ENCODE data around the gene DGKI.

DGKI gene

DNA sequence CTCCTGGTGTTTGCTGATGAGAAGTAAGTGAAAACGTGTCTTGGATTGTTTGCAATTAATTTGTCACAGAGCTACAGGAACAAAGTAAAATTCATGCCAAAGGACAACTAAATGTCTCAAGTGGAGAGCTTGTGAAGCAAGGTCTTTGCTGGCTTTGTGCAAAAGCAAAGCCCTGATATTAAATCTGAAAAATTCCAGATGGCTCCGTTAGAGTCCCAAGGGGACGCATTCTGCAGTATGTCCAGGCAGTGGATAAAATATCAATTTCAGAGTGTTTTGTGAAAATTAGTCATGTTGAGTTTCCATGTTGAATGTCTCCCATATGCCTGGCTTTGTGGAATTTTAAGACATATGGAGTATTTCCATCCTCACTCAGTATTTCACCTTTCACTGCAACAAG, 400.7 kb downstream of the DGKI start:
- in situ Hi-C loops (cut with HindIII; ENCODE audit: low sequenced_read_pairs), result no loop called here

DNA sequence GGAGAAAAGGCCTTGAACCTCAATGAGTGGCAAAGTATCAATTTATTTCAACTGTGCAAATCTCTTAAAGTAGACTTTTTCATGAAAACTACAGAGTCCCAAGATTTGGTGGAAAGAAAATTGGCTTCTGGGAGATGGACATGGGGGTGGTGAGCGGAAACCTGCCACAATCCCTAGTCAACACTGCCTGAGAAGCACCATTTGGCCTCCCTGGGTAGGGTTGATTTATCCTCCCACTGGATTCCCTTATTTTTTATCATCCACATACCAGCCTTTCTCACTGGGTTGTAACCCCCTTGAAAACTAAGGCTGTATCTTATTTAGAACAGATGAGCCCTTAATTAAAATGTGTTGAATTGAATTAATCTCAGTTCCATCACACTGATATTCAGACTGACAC, 401.5 kb downstream of the DGKI start:
- in situ Hi-C loops (cut with HindIII; ENCODE audit: low sequenced_read_pairs), result no loop called here

DNA sequence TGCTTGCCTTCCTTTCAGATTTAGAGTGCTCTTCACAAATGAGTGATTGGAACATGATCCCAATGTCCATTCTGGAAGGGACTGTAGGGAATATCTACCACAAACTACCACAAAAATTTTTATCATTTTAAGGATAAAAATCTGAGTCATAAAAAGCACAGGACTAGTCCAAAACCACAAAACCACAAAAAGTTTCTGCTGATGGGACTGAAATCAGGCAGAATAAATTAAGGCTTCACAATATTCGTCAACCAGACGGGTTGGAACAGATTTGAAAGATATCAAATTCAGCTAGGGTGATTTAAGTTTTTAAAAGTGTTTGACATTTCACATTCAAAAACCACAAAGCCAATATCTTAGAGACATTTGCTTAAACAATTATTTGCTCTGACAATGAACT, 403.2 kb downstream of the DGKI start:
- in situ Hi-C loops (cut with HindIII; ENCODE audit: low sequenced_read_pairs), result no loop called here

DNA sequence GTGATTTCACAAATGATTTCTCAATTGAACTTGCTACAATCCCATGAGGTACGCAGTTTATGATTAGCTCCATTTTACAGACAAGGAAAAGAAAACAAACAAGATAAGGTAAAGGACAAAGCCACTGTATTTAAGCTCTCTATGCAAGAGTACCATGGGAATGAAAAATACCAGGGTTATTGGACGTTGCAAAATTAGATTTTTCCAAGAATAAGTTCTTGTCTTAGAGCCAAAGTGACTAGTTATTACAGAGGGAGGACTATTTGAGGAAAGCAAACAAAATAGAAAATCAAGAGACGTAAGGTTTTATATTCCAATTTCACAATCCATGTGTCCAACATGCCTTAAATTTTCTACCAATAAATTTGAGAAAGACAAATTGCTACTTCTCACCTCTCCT, 405.3 kb downstream of the DGKI start:
- in situ Hi-C loops (cut with HindIII; ENCODE audit: low sequenced_read_pairs), result no loop called here

DNA sequence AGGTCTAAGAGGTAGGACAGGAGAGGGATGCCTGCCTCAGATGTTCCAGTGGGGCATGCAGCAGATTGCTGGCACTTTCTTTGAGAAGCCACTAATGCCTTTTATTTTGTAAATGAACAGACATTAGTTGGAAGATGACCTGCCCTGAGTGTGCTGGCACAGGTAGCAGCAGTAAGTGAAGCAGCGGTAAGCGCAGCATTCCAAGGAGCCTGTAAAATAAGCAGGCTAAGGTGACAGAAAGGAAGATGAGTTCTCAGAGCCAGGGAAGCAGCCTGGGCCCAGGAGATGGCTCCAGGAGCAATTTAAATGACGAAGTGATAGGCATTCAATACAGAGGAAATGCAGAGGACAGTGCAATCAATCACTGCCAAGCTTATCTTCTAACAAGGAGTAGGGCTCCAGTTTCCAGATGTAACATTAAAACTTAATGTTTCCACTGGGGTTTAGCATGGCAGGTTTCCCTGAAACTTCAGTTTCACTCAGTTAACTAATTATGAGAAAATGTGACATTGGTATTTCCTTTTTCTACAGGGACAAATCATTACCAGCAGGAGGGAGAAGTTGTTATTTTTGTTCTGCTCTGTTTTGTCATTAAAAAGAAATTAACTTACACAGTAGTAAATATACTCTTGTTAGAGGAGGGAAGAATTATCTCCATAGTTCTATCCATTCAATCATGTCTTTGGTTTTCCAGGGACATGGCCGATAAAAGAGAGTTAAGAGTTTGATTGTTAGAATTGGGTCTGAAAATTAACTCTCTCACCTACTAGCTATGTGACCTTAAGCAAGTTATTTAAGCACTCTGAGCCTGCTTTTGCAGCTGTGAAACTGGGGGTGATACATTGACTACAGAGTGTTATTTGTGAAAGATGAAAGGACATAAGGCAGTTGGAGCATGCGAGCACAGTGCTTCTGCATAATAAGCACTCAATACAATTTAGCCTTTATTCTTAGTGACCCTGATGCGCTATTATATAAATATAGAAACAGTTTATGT, 406.6 kb downstream of the DGKI start:
- in situ Hi-C loops (cut with HindIII; ENCODE audit: low sequenced_read_pairs), result no loop called here

DNA sequence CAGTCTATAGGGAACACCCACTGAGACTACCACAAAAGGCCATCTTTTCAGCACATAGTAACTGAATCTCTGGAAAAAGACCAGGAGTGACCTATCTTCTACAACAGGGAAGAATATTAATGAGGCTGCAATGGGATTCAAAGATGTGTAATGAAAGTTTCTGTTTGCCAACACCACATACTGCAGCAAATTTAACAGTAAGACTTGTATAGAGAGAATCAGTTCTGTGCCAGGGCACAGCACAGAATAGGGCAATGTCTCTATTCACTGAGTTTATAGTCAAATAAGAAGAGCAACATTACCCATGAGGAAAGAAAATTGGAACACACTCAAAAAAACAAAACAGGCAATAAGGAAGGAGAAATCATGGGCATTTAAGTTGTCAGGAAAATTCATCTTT, 411.8 kb downstream of the DGKI start:
- in situ Hi-C loops (cut with HindIII; ENCODE audit: low sequenced_read_pairs), result no loop called here

DNA sequence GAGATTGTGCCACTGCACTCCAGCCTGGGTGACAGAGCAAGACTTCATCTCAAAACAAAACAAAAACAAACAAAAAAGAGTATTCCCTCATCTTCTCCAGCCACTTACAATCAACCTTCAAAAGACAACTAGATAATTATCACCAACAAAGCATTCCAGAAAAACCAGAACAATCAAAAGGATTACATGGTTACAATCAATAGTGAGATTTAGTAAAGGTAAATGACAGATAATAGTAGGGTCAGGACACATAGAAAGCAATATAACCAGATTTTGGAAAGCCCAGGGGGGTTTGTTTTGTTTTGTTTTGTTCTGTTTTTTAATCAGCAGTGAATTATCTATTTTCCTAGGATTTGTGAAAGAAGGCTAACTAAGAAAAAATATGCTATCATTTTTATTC, 412.2 kb downstream of the DGKI start:
- in situ Hi-C loops (cut with HindIII; ENCODE audit: low sequenced_read_pairs), result no loop called here

DNA sequence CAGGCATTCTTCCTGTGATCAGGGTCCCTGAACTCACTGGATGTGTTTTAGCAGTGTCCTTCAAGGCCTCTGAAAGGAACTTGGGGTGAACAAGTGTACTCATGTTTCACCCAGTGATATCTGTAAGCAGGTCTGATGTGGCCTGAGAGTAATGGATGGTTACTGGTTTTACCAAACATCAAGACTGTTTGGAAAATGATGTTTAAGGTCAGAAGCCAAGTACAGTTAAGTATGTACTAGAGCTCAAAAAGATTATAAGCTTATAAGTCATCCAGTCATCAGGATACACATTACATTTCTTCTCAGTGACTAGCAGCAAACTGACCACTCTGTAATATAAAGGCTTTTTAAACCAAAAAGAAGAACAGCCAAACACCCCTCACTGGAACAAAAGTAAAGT, 423.5 kb downstream of the DGKI start:
- in situ Hi-C loops (cut with HindIII; ENCODE audit: low sequenced_read_pairs), result no loop called here

DNA sequence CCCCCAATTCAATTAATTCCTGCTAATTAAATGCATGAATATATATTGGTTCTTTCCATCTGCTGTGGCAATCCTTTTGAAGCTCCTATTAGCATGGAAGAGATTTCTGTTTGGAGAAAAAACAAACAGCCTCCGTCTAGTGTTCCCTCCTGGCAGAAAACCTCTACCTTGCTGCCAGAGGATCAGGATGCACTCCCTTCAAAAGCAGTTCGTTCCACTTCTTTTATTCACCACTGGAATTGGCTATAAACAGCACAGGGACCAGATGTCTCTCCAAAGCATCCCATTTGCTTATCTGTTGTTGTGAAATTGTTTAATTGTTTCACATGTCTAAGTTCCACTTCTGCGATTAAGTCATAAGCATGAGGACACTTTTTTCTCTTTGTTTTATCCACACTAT, 425.4 kb downstream of the DGKI start:
- in situ Hi-C loops (cut with HindIII; ENCODE audit: low sequenced_read_pairs), result no loop called here

DNA sequence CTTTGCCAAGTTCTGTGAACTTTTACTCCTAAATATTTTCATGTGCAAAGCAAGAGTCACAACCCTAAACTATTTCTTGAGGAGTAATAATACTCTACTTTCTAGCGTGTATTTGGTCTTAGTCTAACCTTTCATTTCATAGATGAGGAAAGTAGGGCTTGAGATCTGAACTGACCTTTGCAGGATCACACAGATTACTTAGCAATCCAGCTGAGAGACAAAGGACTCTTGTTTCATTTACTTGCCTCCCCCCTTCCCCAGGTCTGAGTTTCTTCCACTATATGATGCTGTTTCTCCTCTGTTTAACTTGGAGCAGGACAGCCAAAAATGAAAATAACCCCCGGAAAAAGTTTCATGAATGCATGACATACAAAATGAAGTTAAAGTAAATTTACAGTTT, 427.9 kb downstream of the DGKI start:
- in situ Hi-C loops (cut with HindIII; ENCODE audit: low sequenced_read_pairs), result no loop called here

DNA sequence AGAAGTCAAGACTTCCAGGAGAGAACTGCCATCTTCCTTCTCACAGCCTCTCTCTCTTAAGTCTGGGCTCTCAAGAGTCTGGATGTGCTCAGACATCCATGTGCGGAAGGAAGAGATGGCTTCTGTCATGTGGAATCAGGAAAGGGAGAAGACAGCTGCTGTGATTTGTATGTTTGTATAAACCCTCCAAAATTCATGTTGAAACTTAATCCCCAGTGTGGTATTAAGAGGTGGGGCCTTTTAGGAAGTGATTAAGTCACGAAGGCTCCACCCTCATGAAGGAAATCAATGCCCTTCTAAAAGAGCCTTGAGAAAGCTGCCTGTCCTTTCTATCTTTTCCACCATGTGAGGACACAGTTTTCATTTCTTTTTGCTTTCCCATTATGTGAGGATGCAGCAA, 429.3 kb downstream of the DGKI start:
- in situ Hi-C loops (cut with HindIII; ENCODE audit: low sequenced_read_pairs), result no loop called here

DNA sequence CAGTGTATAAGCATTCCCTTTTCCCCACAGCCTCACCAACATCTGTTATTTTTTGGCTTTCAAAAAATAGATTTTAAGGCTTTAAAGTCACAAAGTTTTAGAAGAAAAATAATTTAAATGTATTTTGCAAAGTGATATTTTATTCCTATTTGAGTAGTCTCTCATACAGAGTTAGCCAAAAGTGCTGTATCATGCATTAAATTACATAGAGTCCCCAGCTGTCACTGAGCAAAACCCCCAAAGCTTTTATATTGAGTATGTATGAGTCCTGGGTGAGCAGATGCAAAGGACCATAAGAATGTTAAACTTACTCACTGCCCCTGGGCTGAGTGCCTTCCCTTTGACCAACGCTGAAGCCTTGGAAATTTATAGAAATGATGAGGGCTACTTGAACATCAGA, 432.9 kb downstream of the DGKI start:
- in situ Hi-C loops (cut with HindIII; ENCODE audit: low sequenced_read_pairs), result no loop called here

DNA sequence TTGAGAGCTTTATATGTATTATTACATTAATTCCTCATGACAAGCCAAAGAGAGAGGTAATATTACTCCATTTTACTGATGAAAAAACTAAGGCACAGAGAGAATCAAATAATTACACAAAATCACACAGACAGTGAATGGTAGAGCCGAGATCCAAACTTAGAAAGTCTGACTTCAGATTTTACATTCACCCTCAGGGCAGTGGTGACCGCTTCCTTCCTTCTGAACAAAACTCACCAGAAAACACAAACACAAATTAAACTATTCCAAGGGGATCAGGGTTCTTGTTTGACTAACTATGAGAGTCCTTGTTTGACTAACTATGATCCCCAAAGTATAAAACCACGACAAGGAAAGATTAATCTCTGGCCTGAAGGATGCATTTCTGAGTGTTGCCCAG, 435.3 kb downstream of the DGKI start:
- in situ Hi-C loops (cut with HindIII; ENCODE audit: low sequenced_read_pairs), result no loop called here

DNA sequence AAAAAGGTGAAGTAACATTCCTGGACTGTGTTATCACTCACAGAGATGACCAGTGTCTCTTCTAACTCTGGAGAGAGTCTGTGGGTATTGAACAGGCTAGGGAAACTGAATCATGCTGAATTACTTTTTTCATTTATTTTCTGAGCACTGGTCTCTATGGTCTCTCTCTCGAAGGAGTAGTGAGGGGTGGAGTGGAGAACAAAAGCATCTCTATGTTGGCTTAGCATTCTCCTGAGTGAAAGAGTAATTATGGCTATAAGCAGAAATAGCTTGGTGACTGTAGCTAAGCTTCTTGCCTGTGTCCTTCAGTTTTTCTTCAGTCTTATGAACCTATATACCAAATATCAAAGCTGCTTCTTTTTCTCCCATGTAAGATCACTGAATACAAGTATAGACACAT, 438.6 kb downstream of the DGKI start:
- in situ Hi-C loops (cut with HindIII; ENCODE audit: low sequenced_read_pairs), result no loop called here

DNA sequence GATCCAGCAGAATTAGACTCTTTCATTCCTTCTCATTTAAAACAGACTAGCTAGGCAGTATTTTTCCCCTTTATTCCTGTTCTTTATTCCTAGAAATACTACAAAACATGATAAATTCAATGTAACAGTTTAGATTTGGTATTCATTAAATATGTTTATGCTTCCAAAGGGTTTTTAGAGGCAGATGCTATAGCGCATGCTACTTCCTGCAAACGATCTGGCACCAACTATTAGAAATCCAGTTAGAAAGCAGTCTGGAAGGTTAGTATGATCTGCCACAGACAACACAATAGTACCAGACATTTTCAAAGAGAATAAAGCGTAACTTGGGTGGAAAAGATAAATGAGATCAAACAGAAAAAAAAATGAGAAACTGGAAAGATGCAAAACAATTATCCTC, 439.7 kb downstream of the DGKI start:
- in situ Hi-C loops (cut with HindIII; ENCODE audit: low sequenced_read_pairs), result no loop called here

DNA sequence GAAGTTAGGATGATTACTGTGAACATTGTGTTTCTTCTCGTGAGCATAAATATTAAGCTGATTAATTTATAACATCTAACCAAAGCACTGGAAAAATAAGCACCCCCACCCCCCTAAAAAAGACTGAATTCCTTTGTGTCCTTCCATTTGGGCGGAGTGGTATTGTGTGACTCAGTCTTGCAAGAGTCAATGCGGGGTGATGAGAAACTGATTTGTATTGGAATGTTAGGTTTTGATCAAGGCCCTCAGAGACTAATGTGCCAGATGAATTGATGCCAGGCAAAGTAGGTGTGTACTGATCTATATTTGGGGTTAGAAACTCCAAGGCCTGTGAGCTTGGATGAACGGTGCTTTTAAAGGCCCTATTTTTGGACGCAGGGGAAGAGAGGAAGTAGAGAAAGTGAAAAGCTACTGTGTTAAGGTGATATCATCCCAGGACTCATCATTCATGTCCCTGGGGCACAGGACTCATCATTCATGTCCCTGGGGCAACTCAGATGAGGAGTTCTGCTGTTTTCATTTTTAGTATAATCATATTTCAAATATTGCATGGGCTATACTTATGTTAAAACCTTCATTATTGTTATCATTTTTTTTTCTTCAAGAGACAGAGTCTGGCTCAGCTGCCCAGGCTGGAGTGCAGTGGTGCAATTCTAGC, 442.0 kb downstream of the DGKI start:
- in situ Hi-C loops (cut with HindIII; ENCODE audit: low sequenced_read_pairs), result no loop called here

DNA sequence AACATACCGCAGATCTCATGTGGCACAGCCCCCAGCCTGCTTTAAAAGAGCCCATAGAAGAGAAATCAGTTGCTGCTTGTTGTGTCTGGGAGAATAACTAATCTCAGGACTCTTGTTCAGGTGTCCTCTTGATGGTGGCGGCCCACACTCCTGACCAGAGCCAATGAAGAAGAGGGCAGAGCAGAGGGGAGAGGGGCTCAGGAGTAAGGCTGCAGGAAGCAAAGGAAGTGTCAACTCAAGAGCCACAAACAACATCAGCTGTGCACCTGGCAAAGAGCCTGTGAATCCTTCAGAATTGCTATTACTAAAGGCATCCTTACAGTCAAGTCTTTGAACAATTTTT, 443.4 kb downstream of the DGKI start:
- in situ Hi-C loops (cut with HindIII; ENCODE audit: low sequenced_read_pairs), result no loop called here

DNA sequence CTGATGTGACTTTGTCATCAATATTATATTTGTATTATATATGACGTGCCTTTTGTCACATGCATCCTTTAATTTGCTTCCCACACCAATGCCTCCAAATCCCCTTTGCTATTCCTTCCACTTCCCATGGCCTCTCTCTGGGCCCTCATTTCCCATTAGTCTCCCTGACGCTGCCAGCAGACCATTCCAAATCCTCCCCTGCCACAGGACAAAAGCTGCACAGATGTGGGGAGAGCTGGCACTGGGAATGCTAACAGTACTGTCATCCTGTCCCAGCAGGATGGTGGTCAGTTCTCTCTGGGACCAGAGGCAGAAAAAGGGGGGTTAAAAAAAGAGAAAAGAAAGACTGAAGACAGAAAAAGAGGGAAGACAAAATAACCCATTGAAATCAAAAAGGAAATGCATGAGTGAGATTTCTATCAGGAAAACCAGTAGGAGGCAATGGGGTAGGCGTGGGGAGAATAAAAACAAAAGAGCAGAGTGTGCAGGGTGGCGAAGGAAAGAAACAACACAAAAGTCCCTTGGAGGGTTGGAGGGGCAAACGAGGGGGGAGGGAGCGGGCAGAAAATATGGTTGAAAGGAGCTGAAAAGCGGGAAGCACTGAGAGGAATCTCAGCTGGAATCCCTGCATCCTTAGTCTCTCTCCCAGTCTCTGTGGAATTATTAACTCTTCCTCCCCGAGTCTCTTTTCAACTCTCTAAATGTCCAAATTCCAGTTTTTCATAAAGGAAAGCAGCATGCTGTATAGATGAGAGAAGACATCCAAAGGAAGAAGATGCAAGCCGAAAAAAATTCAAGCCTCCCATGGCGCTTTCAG, 444.0 kb downstream of the DGKI start:
- in situ Hi-C loops (cut with HindIII; ENCODE audit: low sequenced_read_pairs), result no loop called here

DNA sequence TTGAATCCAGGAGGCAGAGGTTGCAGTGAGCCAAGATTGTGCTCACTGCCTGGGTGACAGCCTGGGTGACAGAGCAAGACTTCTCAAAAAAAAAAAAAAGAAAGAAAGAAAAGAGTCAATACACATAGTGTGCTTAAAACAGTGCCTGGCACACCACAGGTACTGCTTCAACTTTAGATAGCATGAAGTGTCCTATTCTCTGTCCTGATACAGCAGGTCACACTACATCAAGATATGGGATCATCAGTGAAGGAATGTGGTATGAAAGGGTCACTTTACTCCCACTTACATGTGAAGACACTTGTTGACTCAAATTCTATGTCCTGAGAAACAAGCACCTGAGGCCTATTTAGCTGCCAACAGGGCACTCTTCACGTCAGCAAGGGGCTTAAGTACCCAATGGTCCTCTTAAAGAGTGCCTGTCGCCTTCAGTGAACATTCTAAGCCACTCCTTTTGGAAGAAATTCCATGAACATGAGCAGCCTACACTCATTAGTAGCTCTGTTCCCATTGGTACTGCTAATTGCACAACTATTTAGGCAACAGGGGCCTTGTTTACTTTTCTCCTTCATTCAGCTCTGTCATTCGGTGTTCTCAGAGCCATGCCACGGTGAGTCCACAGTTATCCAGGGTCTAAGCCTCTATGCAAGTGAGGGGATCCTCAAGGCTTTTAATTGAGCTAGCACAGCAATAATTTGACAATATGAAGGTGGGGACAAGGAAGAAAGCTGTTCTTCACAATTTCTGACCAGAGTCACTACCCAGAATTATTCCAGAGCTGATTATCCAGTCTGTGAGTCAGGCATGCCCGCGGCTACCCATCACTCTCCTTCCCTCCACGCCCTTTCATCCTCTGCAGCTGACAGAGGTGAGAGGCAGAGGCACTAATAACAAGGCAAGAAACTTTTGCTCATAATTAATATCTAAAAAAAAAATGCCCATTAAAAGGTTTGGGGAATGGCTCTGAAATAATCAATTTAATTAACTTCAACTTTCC, 446.6 kb downstream of the DGKI start:
- in situ Hi-C loops (cut with HindIII; ENCODE audit: low sequenced_read_pairs), result no loop called here

DNA sequence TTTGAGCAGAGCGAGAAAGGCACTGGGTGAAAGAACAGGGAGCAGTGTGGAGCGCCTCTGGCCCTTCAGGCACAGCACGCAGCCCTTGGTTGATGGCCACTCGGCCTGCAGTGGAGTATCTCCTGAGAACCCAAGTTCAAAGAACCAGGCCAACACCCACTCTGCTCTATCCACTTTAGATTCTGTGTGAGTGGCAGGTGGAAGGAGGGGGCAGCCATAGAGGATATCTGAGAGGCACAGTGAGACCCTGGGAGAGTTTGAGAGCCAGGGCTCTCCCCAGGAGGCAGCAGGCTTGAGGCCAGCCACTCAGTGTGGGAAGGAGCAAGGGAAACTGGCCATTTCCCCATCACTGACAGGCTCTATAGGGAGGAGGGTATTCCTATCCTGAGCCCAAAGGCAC, 450.7 kb downstream of the DGKI start:
- in situ Hi-C loops (cut with HindIII; ENCODE audit: low sequenced_read_pairs), result no loop called here

Measured in endothelial cell of hepatic sinusoid (primary cell).